NCI-H2029 treated with DMSO at 0.1 percent for 48 hours (cell line): ENCODE data around the gene PPP1R16B.
"Not testable (repeated sequence)": the region's sequence is repeated elsewhere in the genome, so short reads cannot be mapped to it uniquely, and the experiment has no call there.

Experiments used
- DNase-seq: peaks from one replicate; lab custom pipeline; 2025; lab: John Stamatoyannopoulos, UW

Gene PPP1R16B

GRCh38 chr20:38935285-38935684, 129.8 kb downstream of the PPP1R16B start:
- no peak for DNase-seq

GRCh38 chr20:38935967-38936407, 130.5 kb downstream of the PPP1R16B start:
- DNase-seq: no peak

- DNase-seq: no peak
These were observed 131.5 kb downstream of the PPP1R16B start for GRCh38 chr20:38937000-38937399.

GRCh38 chr20:38937978-38938473, 132.5 kb downstream of the PPP1R16B start:
- DNase-seq: peak; percentile 60

GRCh38 chr20:38939686-38940085, 134.2 kb downstream of the PPP1R16B start:
- DNase-seq: no peak

- DNase-seq: no peak
These were observed 135.1 kb downstream of the PPP1R16B start for GRCh38 chr20:38940644-38941043.

- DNase-seq: no peak
These were observed 136.4 kb downstream of the PPP1R16B start for GRCh38 chr20:38941726-38942389.

- no peak for DNase-seq
These were observed 139.5 kb downstream of the PPP1R16B start for GRCh38 chr20:38945012-38945411.

- DNase-seq: no peak
These were observed 141.3 kb downstream of the PPP1R16B start for GRCh38 chr20:38946836-38947235.

GRCh38 chr20:38947931-38948362, 142.4 kb downstream of the PPP1R16B start:
- DNase-seq: no peak

- DNase-seq: no peak
These were observed 144.8 kb downstream of the PPP1R16B start for GRCh38 chr20:38950254-38950653.

- no peak for DNase-seq
These were observed 146.1 kb downstream of the PPP1R16B start for GRCh38 chr20:38951611-38952010.

GRCh38 chr20:38952153-38952552, 146.7 kb downstream of the PPP1R16B start:
- no peak for DNase-seq

- DNase-seq: no peak
These were observed 148.3 kb downstream of the PPP1R16B start for GRCh38 chr20:38953630-38954340.

GRCh38 chr20:38957235-38957876, 151.9 kb downstream of the PPP1R16B start:
- no peak for DNase-seq

GRCh38 chr20:38957915-38958485, 152.5 kb downstream of the PPP1R16B start:
- no peak for DNase-seq

- DNase-seq: not testable (repeated sequence)
These were observed 154.7 kb downstream of the PPP1R16B start for GRCh38 chr20:38960187-38960687.

GRCh38 chr20:38961530-38962043, 156.1 kb downstream of the PPP1R16B start:
- DNase-seq: peak; percentile 8

- peak; percentile 87 for DNase-seq
These were observed 156.8 kb downstream of the PPP1R16B start, which contains the start of gene DHX35 for GRCh38 chr20:38962044-38962927. DHX35 (plus strand) TSS chr20:38962344; CDS start chr20:38962368, 24 bp downstream.

- no peak for DNase-seq
These were observed 157.5 kb downstream of the PPP1R16B start for GRCh38 chr20:38962928-38963401.

GRCh38 chr20:38963745-38964144, 158.2 kb downstream of the PPP1R16B start:
- DNase-seq: no peak
